ENCODE measurements around the gene HSD11B1. TPM values are rescaled to one million over a fixed set of nuclear protein-coding genes. Genes with fewer than 3 reads are reported as not detected.

HSD11B1 gene
- total and polyA plus RNA-seq, 2 of the 4 experiments (the other 2 are of a cell fraction): 0.41 to 0.72 TPM

DNA sequence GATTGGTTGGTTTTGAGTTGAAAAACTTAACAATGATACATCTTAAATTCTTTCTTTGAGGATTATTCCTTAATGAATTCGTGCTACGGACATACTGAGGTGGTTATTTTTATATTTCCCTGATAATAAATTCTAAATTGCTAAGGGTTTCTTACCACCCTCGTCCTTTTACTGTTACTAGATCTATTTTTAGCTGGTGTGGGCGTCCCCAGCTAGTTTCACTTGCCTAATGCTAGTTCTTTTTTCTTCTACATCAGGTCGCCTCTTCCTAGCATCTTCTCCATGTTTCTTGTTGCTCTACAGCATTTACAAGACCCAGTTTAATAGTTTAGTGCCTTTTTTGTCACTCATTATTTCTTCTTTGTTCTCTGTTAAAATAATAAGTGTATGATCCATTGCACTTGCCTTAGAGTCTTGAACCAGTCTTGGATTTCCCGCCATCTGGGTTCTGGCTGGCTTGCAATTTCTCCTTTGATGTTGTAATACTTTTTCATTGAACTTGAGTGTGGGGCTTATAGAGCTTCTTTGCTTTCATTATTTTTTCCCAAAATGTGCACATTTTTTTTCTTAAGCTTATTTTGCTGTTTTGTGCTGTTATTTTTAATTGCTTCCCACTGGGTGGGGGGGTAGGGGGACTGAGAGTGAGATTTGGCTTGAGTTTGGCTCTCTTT, 677 bp upstream of the HSD11B1 start:
- no peak overlapping the region for H2BK20ac ChIP-seq (ENCODE audit: low read depth, low read length)
- POLR2A ChIA-PET (ENCODE audit: unreplicated experiment): no interaction called here
- H3K9me3 ChIP-seq (ENCODE audit: control insufficient read depth, insufficient read depth, low read length): no peaks in the 10 kb centered on the region
- no peaks in the 10 kb centered on the region for H3K4me1 ChIP-seq (ENCODE audit: control insufficient read depth, insufficient read depth, low read length)
- no peak overlapping the region for H4K8ac ChIP-seq (ENCODE audit: low read depth in 2 of 2, low read length in 2 of 2)
- no peak overlapping the region for H3K4me2 ChIP-seq (ENCODE audit: low read depth, low read length)
- H3K23ac ChIP-seq (ENCODE audit: low read depth, low read length): no peak overlapping the region
- no peaks in the 10 kb centered on the region for H3K79me1 ChIP-seq (ENCODE audit: low read depth in 1 of 2, low read length in 2 of 2)
- no peak overlapping the region for H2AK5ac ChIP-seq (ENCODE audit: low read depth, low read length)
- no peak overlapping the region for H2BK5ac ChIP-seq (ENCODE audit: low read depth, low read length, poor library complexity, severe bottlenecking)
- no peak for DNase-seq
- ATAC-seq (ENCODE audit: low read depth): no peak
- TF ChIP-seq MAZ (IDR thresholded peaks at IDR 0.05; ENCODE audit: borderline replicate concordance, low read depth, low read length) (no peak), CHD1 (IDR thresholded peaks at IDR 0.05; ENCODE audit: low read depth, low read length) (no peak), RAD21 (IDR thresholded peaks at IDR 0.05; ENCODE audit: low read length) (no peak), NFE2L2 (IDR thresholded peaks at IDR 0.05; ENCODE audit: low read depth, low read length) (no peak), BHLHE40 (IDR thresholded peaks at IDR 0.05; ENCODE audit: low read depth, low read length) (no peak)
- TF ChIP-seq, protein P1, sequence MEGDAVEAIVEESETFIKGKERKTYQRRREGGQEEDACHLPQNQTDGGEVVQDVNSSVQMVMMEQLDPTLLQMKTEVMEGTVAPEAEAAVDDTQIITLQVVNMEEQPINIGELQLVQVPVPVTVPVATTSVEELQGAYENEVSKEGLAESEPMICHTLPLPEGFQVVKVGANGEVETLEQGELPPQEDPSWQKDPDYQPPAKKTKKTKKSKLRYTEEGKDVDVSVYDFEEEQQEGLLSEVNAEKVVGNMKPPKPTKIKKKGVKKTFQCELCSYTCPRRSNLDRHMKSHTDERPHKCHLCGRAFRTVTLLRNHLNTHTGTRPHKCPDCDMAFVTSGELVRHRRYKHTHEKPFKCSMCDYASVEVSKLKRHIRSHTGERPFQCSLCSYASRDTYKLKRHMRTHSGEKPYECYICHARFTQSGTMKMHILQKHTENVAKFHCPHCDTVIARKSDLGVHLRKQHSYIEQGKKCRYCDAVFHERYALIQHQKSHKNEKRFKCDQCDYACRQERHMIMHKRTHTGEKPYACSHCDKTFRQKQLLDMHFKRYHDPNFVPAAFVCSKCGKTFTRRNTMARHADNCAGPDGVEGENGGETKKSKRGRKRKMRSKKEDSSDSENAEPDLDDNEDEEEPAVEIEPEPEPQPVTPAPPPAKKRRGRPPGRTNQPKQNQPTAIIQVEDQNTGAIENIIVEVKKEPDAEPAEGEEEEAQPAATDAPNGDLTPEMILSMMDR (conservative IDR thresholded peaks at IDR 0.05; ENCODE audit: low read depth, low read length): no peak
- no peak overlapping the region for H4K91ac ChIP-seq (ENCODE audit: insufficient read depth, low read depth, low read length)
- no CpG with 5 or more reads among the region's 6 CpGs for WGBS, 2 experiments (ENCODE audit: extremely low coverage in 2 of 2, insufficient read length in 1 of 2)
- H2BK15ac ChIP-seq (ENCODE audit: low read depth, low read length): no peak overlapping the region
- no peaks in the 10 kb centered on the region for H3K36me3 ChIP-seq (ENCODE audit: control insufficient read depth, insufficient read depth, low read length)
- CTCF ChIA-PET: interaction anchor here (0.6 to 1.4 kb wide), 2 partner anchors 12 to 526 kb away, joined by 3 read pairs; no protein-coding TSS in a partner anchor
- dilution Hi-C loops (cut with HindIII; ENCODE audit: low sequenced_read_pairs, unreplicated experiment) (no loop called here), intact Hi-C loops (cut with micrococcal nuclease) (no loop called here), in situ Hi-C loops (cut with MboI; ENCODE audit: low sequenced_read_pairs) (no loop called here)
- H3K56ac ChIP-seq (ENCODE audit: extremely low read depth, insufficient read depth, low read length): no peak overlapping the region
- no peaks in the 10 kb centered on the region for H4K20me1 ChIP-seq (ENCODE audit: insufficient read depth, low read length)
- H3K9me1 ChIP-seq (ENCODE audit: insufficient read depth, low read length): no peaks in the 10 kb centered on the region
- H4K5ac ChIP-seq (ENCODE audit: low read depth, low read length): no peak overlapping the region
- H3K18ac ChIP-seq (ENCODE audit: low read depth, low read length): no peak overlapping the region
- H2AFZ ChIP-seq (replicated peaks; ENCODE audit: low read length, poor library complexity): no peak overlapping the region
- H3K14ac ChIP-seq (replicated peaks; ENCODE audit: low read depth, low read length): no peak overlapping the region
- no peak overlapping the region for H2BK120ac ChIP-seq (ENCODE audit: low read depth, low read length)
- no peak overlapping the region for H3K27ac ChIP-seq (ENCODE audit: insufficient read depth, low read length)
- H3K27me3 ChIP-seq (ENCODE audit: control insufficient read depth, insufficient read depth, low read length): no peaks in the 10 kb centered on the region
- BruUV-seq (replicated peaks): no TSS peak
- no peak overlapping the region for H3K4me3 ChIP-seq (ENCODE audit: insufficient read depth, low read depth, low read length)
- H3K9ac ChIP-seq (ENCODE audit: low read depth, low read length): no peak overlapping the region
- no peak overlapping the region for H2AK9ac ChIP-seq (replicated peaks; ENCODE audit: low read depth, low read length, poor library complexity)
- H3K4ac ChIP-seq (ENCODE audit: low read depth, low read length): no peak overlapping the region

Data from IMR-90 (cell line).